Measurements from ENCODE around the gene ICAM4. TPM values are rescaled to one million over a fixed set of nuclear protein-coding genes. Genes with fewer than 3 reads are reported as not detected.

ICAM4 gene
- polyA plus RNA-seq, 4 donors: 0.17 to 0.57 (median 0.46) TPM

DNA sequence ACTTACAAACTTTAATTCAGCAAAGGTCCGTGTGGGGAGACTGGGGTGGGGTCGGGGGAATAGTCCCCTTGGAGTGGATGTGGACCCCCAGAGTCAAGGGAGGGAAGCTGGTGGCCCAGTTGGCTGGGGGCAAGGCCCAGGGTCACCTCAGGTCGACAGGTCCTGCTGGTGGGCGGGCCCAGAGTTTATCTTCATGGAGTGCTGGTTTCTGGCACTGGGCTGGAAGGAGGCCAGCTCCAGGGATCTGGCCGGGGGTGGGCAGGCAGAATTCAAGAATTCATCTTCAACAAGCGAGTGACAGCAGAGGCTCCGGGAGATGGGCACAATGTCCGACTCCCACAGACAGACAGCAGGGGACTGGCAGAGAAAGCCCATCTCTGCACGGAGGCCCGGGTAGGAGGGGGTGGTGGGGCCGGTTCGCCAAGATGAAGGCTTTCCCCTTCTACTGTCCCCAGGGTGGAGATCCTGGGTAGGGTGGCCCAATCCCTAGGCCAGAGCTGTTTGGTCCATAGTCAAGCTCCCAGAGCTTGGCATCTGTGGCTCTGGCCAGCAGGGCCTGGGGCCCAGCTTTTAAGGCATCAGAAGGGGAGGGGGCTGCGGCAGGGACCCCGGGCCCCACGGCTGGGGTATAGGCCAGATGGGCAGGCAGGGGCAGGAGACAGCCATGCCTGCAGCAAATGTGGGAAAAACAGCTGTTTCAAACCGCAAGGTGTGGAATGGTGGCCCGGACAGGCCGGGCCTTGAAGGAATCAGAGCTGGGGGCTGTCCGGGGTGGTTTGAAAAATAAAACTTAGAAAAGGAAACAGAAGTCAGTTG is 29.7 kb downstream of the ICAM4 start:
- no peak for DNase-seq (ENCODE audit: low read depth in 4 of 4, low spot score in 3 of 4)

DNA sequence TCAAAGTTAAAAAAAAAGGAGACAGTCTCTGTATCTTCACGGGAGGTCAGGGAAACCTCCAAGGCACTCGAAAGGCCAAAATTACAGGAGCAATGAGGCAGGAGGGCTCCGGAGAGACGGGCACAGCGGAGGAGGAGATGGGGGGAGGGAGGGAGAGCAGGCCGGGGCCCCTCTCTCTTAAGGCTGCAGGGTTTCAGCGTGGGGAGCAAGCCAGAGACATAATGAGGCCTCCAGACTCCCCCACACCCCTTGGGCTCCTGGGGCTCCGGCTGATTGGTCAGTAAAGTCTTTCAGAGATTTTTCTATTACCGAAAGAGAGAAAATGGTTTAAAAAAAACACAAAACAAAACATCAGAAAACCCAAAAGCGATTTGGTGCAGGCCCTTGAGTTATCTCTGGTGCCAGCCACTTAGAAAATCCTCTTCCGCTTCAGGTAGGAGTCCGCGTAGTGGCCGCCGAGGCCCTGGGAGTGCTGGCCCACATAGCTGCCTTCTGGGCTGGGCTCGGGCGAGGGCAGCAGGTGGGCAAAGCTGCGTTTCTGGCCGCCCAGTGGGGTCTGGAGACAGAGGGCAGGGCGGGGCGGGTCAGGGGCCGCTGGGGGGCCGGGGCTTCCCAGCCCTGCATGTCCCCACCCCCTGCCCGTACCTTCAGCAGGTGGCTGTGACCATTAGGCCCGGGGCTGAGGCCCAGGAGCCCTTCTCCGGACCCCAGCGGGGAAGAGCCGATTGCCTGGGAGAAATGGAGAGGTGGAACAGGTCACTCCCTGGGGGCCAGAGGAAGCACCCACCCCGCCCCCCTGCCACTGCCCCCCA is 30.5 kb downstream of the ICAM4 start:
- DNase-seq (ENCODE audit: low read depth in 4 of 4, low spot score in 3 of 4): no peak

DNA sequence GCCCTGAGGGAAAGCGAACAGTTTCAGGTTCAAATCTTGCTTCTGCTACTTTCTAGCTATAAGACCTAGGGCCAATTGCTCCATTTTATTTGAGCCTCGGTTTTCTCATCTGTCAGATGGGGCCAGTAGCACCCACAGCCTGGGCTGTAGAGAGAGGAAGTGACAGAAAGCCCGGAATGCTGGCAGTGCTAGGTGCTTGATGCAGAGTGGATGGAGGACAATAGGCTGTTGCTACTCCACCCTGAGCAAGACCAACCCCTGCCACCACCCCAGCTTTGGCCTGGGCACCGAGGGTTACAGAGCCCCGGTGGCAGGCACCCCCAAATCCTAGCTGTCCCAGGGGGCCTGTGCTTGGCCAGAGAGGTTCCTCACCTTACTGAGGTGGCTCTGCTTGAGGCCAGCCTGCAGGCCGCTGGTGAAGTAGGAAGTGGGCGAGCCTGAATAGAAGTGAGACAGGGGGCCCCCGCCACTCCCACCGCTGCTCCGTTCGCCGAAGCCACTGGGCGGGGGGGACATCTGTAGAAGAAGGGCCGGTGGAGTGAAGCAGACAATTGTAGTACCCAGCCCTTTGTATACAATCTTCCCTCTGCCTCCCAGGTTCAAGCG is 31.2 kb downstream of the ICAM4 start:
- no peak for DNase-seq (ENCODE audit: low read depth in 4 of 4, low spot score in 3 of 4)

DNA sequence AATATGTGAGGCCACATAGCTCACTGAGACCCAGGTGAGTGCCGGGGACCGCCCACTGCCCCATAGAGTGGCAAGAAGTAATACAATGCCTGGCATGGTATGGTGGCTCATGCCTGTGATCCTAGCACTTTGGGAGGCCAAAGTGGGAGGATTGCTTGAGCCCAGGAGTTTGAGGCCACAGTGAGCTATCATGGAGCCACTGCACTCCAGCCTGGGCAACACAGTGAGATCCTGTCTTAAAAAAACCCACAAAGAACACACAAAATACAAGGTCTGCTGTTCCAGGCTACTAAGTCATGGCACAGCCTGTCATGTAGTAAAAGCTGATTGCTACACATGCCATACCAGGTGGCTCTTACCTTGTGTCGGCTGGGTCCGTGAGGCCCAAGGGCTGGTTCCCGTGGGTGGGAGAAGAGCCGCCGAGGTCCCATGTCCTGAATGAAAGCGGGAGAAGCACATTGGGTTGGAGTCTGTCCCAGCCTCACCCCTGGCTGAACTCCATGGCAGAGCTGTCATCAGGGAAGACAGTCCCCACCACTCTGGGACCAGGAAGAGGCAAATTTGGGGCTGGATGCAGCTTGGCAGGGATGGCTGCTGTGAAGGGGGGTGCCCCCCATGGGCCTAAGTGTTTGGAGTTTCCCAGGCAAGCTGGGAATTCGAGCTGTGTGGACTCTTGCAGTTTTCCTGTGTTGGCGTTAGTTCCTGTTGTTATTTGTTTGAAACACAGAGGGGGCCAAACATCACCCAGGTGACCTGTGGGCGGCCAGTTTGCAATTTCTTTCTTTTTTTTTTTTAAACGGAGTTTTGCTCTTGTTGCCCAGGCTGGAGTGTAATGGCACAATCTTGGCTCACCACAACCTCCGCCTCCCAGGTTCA is 32.3 kb downstream of the ICAM4 start:
- no peak for DNase-seq (ENCODE audit: low read depth in 4 of 4, low spot score in 3 of 4)

DNA sequence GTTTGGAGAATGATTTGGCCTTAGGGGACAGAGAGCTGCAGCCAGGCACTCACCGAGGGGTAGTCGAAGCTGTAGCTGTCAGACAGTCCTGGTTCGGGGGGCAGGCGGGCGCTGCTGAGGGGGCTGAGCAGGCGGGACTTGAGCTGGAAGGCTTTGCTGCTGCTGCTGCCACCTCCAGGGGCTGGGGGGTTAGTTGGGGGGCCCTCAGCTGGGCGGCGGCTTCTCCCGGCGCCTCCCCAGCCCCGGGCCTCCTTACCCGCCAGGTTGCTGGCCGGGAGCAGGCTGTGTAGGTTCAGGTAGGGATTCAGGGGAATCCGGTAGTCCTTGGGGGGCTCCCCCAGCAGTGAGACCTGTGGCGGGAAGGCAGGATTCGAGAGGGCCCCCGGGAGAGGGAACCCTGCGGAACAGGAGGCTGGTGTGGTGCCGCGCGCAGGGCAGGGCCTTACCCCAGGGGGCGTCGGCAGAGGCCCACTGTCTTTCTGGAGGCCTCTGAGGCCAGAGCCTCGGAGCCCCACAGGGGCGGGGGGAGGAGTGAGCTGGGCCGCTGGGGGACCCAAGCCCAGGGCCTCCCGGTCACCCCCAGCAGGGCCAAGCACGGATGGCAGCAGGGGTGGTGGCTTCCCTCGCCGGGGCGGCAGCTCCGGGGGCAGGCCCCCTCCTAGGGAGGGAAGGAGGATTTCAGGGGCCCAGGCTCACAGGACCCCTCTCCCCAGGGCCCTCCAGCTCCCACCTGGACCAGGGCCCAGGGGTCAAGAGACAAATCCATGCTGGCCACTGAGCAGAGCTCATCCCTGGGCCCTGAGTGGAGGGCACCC is 34.1 kb downstream of the ICAM4 start:
- no peak for DNase-seq (ENCODE audit: low read depth in 4 of 4, low spot score in 3 of 4)

DNA sequence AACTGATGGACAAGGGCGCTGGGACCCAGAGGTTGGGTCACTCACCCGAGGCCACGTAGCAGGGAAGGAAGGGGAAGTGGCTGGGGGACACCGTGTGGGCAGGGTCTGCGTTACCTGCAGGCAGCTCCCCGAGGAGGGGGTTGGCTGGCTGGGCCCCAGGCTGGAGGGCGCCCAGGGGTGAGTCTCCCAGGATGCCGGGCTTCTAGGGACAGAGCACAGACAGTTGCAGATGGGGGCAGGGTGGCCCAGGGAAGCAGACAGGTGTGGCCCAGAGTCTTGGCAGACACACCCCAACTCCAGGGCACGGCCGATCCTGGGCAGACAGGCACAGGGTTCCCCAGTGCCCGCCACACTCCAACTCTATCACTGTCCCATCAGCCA is 34.7 kb downstream of the ICAM4 start:
- no peak for DNase-seq (ENCODE audit: low read depth in 4 of 4, low spot score in 3 of 4)

DNA sequence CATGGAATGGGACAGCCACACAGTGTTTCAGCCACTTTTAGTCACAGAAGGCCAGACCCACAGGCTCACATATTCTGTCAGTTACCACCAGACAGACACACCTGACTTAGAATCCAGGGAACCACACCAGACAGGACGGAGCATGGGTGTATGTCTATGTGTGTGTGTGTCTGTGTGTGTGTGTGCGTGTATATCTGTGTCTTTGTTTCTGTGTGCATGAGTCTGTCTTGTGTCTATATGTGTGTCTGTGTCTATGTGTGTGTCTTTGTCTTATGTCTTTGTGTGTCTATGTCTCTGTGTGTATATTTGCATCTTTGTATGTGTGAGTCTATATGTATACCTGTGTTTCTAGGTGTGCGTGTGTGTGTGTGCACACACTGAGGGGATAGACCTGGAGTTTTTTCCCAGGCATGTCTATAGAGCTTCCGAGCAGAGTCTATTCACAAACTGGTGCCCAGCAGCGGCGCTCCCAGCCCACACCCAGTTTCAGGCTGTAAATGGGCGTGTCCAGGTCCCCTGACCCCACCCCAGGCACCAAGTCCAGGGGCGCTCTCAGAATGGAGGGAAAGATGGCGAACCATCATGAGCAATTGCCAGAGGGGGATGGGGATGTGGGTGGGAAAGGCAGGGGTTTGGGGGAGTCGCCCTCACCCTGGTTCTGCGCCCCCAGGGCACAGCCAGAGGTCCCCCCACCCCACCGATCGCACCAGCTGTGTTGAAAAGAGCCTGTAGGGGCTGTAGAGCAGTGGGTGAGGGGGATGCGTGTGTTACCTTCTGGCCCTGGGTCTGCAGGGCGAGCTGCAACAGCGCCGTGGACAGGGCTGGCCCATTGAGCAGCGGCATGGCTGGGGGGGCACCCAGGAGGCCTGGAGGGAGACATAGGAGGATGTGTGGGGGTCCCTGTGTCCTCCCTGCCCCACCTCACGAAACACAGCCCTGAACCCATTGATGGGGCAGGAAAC is 35.4 kb downstream of the ICAM4 start:
- DNase-seq (ENCODE audit: low read depth in 4 of 4, low spot score in 3 of 4): no peak

DNA sequence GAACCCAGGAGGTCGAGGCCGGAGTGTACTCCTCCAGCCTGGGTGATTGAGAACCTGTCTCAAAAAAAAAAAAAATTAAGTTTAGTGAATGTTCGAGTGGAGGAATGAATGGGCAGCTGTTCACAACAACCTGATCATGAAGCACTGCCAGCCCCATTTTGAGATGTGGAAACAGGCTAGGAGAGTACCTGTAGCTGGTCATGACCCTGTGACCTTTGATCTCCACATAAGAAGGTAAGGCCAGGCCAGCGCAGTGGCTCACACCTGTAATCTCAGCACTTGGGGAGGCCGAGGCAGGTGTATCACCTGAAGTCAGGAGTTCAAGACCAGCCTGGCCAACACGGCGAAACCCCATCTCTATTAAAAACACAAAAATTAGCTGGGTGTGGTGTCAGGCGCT is 39.0 kb downstream of the ICAM4 start:
- DNase-seq (ENCODE audit: low read depth in 4 of 4, low spot score in 3 of 4): no peak

DNA sequence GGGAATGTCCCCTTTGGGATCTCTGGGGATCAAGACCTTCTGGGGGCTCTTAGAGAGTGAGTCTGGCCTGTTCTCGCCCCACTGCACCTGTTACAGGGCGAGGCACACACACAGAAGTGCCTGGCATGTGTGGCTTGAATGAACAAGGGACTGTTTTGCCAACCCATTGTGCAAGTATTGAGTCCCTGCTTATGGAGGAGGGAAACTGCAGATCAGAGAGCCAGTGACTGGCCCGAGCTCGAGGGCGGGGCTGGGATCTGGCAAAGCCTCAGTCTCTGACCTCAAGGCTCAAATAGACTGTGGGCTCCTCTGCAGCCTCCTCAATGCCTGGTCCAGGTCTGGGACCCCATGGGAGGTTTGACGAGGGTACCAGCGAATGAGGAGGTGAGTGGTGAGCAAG is 41.0 kb downstream of the ICAM4 start:
- no peak for DNase-seq (ENCODE audit: low read depth in 4 of 4, low spot score in 3 of 4)

DNA sequence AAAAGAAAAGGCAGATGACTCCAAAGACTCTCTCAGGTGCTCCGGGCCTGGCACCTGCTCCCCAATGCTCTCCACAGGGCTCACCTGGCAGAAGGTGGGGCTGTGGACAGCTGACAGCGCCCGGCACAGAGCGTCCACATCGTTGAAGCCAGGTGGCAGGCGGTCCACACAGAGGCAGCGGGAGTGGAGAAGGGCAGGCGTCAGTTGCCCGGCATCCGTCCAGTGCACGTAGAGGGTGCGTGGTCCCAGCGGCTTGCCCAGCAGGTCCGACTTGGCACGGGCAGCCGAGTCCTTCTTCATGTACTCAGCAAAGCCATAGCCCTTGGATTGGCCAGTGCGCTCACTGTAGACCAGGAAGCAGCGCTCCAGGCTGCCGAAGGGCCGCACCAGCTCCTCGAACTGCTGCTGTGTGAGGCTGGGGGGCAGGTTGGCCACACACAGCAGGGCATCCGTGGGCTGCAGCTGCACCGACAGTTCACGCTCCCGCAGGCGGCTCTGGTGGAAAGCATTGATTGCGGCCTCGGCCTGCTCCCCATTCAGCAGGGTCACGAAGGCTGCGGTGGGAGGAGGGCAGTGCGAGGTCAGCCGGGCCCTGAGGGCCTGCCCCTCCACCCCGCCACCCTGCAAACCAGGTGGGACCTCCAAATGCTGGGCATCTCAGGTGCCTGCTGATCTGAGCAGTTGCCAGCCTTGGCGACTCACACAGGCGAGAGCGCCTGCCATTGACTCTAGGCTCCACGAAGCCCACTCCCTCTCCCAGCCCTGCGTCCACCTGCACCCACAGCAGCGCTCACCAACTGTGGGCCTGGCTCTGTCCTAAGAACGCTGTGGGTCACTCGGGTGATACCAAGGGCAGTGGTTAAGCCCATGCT is 42.0 kb downstream of the ICAM4 start:
- DNase-seq (ENCODE audit: low read depth in 4 of 4, low spot score in 3 of 4): no peak

DNA sequence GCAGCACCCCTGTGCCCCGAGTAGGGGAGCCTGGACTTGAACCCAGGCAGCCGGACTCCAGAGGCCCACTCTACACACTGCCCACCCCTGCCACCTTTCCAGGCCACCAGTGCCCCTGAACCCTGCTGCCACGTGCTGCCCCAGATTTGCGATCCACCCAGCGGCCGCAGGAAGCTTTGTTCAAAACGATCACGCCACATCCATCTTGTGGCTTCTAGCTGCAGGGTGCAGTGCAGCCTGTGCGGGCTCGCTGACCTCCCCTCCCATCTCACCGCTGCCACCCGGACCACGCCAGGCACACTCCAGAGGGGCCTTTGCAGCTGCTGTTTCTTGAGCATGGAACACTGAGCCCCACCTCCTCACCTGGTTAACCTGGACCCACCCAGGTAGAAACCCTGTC is 42.8 kb downstream of the ICAM4 start:
- DNase-seq (ENCODE audit: low read depth in 4 of 4, low spot score in 3 of 4): no peak

DNA sequence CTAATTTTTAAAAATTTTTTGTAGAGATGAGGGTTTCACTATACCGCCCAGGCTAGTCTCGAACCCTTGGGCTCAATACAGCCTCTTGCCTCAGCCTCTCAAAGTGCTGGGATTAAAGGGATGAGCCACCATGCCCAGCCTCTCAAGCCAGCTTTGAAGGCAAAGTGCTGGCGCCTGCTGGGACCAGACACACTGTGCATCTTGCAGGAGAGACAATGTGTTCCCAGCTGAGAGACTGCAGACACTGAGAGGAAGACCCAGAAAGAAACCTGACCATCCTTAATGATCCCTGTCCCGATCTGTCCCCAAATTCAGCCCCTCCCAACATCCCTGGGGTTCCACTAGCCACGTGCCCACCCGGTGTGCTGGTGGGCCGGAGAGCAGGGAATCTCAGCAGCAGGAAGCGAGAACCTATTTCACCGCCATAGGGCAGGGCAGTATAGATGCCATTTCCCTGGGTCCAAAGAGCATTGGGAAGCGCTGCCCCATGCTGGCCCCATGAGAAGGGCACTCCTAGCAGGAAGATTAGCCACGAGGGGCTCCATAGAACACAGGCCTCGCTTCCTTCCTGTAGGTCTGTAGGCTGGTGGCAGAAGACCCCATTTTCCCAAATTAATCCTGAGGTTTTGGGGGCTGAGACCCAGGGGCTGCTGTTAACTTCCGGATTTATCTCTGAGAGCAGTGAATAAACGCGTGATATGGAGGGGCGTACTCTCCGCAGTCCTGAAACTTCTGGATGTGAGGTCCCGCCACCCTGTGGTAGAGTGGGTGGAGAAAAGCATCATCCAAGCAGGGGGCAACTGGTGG is 45.6 kb downstream of the ICAM4 start:
- no peak for DNase-seq (ENCODE audit: low read depth in 4 of 4, low spot score in 3 of 4)

DNA sequence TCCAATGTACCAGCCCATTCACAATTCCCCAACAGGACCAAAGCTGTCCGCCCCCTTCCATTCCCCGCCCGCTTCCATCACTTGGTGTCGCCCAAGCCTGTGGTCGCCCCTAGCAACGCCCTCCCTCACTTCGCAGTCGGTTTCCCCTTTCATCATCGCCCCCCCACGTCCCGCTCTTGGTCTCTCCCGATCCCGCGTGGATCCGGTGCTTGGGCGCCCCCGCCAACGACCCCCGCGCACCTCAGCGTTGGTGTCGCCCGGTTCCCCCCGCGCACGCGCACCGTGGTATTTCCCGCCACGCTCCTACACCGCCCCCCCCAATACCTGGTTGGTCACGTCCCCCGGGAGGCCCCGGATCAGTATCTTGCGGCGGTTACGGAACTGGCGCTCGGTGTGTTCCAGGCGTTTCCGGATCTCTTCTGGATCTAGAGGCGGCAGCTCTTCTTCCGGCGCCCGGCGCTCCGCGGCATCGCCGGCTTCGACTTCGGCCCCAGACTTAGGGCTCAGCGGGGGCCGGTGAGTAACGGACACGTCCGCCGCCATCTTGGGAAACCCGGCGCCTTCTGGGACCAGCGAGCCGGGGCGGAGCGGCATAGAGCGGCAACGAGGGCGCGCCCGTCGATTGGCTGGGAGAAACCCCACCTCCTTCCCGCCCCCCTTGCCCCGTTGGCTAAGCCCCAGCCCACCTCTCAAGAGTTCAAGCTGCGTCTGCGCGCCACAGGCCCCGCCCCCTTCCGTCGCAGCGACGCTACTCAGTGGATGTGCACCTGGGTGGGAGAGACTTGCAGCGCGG is 46.4 kb downstream of the ICAM4 start, which contains the start of gene RAVER1:
Gene RAVER1 (minus strand): TSS at position 565 of the 793 bp plus-strand sequence. CDS start 22 bp downstream, at position 543.
- DNase-seq (ENCODE audit: low read depth in 4 of 4, low spot score in 3 of 4): peak; percentile 93 to 96 (median 94)

DNA sequence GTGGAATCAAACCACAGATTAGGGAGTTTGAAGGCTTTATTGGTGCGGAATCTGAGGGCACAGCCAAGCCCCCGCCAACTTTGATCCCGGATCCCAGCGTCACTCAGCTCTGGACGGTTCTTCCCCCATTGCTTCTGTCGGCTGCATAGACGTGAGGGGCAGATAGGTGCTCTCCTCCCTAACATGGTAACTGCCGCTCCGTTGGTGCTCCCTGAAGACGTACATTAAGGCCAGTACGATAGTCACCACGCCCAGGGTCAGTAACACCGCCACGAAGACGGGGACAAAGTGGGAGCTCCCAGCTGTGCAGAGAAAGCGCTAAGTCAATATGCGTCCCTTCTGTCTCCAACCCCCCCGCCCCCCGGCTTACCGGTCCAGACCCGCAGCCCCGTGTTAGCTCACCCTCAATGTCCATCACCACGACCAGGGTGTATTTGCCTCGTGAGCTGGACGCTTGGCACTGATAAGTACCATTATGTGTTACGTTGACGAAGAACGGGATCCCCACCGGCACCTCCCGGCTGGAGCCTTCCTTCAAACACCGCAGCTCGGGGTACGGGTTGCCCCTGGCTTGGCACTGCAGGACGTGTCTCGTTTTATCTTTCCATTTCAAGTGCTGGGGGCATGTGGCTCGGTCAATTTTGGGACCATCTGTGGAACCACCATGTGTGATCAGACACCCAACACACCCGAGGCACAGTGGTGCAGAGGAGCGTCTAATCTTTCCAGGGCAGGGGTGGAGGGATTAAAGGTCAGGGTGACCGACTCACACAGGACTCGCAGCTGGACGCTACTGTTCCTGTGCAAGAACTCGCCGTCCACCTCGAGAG is 47.2 kb downstream of the ICAM4 start:
- DNase-seq (ENCODE audit: low read depth in 4 of 4, low spot score in 3 of 4): no peak
